ENCODE results near the gene ZNF385D.
"Not testable (repeated sequence)": the region's sequence is repeated elsewhere in the genome, so short reads cannot be mapped to it uniquely, and the experiment has no call there.

The ZNF385D gene

GRCh38 chr3:21524133-21524532, 226.9 kb downstream of the ZNF385D start:
- in situ Hi-C loops (cut with MboI; ENCODE audit: low sequenced_read_pairs) = no loop called here

- in situ Hi-C loops (cut with MboI; ENCODE audit: low sequenced_read_pairs) = no loop called here
These were observed 230.7 kb downstream of the ZNF385D start for GRCh38 chr3:21520106-21520963.

GRCh38 chr3:21517184-21517583, 233.8 kb downstream of the ZNF385D start:
- in situ Hi-C loops (cut with MboI; ENCODE audit: low sequenced_read_pairs) = no loop called here

- in situ Hi-C loops (cut with MboI; ENCODE audit: low sequenced_read_pairs) = no loop called here
These were observed 235.6 kb downstream of the ZNF385D start for GRCh38 chr3:21515417-21515816.

DNA sequence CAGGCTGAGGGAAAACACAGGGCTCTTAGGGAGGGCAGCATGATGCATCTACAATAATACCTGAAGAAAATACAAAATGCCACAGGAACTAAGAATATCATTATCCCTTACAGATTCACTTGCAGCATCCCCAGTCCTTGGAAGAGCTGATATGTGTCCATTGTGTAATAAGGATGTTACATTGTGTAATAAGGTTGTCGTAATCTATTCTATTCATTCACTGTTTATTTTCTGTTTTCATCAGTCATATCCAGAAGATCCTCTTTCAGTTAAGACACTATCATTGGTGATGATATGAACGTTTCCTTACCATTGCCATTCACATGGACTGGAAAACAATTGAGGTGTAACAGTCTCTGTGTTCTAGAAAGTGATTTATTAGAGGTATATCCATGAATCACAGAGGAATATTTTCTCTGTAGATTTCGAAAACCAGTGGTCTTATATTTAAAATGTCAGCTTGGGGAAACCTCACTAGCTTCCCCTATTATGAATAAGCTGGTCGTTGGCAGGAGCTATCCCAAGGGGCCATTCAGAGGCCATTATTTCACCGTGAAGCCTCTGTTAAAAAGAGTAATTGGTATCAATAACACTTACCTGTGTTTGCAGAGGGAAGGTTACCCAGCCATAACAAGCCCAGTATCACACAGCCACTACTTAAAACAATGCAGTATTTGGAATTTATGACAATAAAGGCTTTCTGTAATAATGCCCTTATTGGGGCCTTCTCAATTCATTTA, 241.1 kb downstream of the ZNF385D start:
- in situ Hi-C loops (cut with MboI; ENCODE audit: low sequenced_read_pairs) = no loop called here

GRCh38 chr3:21508246-21508645, 242.8 kb downstream of the ZNF385D start:
- in situ Hi-C loops (cut with MboI; ENCODE audit: low sequenced_read_pairs) = no loop called here

- in situ Hi-C loops (cut with MboI; ENCODE audit: low sequenced_read_pairs) = no loop called here
These were observed 245.1 kb downstream of the ZNF385D start for GRCh38 chr3:21505711-21506460.

DNA sequence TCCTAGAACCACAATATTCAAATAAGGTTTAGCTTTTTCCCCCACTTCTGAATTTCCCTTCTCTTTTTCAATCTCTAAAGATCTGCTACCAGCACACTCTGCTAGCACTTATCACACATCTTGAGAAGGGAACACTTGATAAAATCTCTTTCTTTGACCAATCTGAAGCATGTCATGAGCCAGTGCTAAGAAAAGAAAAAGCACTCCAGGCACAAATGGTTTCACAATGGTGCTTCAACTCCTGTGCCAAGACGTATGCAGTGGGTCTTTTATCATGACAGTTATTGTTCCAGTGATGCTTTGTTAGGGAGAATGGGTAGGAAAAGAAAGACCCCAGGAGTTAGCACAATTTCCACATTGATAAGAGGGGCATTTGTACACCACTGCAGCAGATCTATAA, 248.4 kb downstream of the ZNF385D start:
- in situ Hi-C loops (cut with MboI; ENCODE audit: low sequenced_read_pairs) = no loop called here

GRCh38 chr3:21500834-21501233, 250.2 kb downstream of the ZNF385D start:
- in situ Hi-C loops (cut with MboI; ENCODE audit: low sequenced_read_pairs) = no loop called here

DNA sequence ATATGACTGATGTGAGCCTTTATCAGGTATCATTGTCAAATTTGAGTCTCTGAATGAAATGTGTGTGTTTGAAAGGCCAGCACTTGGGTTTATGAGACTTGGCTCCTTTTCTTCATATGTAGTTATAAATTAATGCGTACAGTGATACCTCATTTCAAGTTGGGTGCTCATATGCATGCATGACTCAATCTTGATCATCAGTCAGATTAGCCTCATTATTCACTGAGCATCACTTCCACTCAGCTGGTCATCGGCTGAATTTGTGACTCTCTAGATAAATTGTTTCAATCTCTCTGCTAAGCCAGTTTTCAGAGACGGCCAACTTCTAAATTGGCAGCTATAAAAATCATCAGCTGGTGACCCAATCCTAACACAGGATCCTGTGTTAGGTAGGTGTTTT, 260.3 kb downstream of the ZNF385D start:
- in situ Hi-C loops (cut with MboI; ENCODE audit: low sequenced_read_pairs) = not testable (repeated sequence)

- in situ Hi-C loops (cut with MboI; ENCODE audit: low sequenced_read_pairs) = no loop called here
These were observed 263.5 kb downstream of the ZNF385D start for GRCh38 chr3:21487520-21487919.

DNA sequence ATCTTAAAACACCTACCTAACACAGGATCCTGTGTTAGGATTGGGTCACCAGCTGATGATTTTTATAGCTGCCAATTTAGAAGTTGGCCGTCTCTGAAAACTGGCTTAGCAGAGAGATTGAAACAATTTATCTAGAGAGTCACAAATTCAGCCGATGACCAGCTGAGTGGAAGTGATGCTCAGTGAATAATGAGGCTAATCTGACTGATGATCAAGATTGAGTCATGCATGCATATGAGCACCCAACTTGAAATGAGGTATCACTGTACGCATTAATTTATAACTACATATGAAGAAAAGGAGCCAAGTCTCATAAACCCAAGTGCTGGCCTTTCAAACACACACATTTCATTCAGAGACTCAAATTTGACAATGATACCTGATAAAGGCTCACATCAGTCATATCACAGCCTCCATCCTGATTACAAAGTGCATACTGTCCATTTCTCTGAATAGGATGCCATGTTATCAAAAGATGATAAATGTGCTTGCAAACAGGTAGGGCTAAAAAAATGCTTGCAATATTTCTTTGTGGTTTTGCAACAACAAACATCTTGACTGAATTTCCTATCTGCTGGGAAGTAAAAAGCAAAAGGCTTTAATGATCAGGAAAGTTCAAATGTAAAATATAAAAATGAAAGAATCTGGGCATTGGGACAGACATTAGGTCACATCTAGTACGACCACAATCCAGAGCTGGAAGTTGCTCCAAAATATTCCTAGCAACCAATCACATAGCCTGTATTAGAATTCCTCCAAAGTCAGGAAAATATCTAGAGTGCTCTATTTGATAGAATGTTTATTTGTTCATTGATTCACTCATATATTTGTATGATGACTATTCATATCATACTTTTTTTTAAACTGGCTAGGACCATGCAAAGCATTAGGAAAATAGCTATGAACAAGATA, 264.7 kb downstream of the ZNF385D start:
- in situ Hi-C loops (cut with MboI; ENCODE audit: low sequenced_read_pairs) = not testable (repeated sequence)

GRCh38 chr3:21484828-21485144, 266.2 kb downstream of the ZNF385D start:
- in situ Hi-C loops (cut with MboI; ENCODE audit: low sequenced_read_pairs) = no loop called here

- in situ Hi-C loops (cut with MboI; ENCODE audit: low sequenced_read_pairs) = no loop called here
These were observed 266.8 kb downstream of the ZNF385D start for GRCh38 chr3:21484057-21484827.

GRCh38 chr3:21481991-21482390, 269.0 kb downstream of the ZNF385D start:
- in situ Hi-C loops (cut with MboI; ENCODE audit: low sequenced_read_pairs) = no loop called here

DNA sequence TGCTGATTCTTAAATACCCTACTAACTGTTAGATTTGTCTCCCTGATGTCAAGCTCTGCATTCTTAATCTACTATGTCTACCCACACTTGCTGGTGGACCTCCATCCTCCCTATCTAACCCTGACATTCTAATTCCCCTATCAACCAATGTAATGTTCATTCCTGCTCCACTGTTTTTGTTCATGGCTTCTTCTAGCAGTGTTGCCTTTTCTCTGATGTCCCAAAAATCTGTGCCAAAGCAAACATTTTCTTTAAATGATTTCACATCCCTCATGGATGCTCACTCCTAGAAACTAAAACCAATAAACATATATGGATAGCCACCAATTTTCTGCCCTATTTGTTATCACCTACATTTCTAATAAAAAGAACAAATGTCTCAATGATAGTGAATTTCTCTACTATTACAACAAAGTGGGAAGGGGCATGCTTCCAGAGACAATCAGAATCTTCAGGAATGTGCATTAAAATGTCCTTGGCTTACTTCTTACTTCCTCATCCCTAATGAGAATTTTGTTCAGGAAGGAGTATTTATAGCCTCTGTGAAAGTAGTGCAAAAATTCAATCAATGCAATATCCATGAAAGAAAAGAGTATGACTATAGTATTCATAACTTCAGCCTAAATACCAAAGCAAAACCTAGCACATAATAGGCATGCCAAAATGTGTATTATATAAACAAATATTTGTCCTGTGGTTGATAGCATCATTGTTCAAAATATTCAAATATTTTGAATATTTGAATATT, 273.3 kb downstream of the ZNF385D start:
- in situ Hi-C loops (cut with MboI; ENCODE audit: low sequenced_read_pairs) = no loop called here

DNA sequence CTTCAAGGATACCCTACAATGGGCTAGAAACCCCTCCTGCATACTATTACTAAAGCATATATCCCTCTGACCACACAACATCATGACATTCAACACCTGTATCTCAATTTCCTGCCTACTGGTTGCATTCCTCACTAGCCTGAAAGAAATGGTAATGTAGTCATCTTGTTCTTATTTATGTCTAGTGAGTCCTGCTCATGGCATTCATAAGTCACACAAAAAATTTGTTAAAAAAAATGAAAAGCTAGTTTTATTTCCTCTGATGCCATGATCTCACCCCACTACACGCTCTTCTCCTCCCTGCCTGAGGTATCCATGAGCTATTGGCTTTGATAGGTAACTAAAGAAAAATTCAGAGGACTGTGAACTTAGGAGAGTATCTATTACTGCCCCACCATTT, 284.5 kb downstream of the ZNF385D start:
- in situ Hi-C loops (cut with MboI; ENCODE audit: low sequenced_read_pairs) = no loop called here

DNA sequence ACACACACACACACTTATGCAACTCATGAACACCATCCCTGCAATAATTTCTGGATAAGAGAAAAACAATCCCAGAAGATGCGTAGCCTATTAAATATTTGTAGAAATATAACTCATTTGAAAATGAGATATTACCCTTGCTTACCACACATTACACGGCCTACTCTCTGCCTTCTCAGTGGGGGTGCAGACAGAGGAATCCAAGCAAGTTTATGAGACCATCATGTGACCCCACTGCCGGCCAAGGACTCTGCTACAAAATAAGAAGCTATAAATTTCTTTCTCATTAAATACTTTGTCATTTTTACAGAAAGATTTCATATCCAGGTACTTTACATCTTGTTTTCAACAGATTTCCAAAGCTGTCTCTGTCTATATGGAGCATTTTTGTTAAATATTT, 286.3 kb downstream of the ZNF385D start:
- in situ Hi-C loops (cut with MboI; ENCODE audit: low sequenced_read_pairs) = no loop called here

DNA sequence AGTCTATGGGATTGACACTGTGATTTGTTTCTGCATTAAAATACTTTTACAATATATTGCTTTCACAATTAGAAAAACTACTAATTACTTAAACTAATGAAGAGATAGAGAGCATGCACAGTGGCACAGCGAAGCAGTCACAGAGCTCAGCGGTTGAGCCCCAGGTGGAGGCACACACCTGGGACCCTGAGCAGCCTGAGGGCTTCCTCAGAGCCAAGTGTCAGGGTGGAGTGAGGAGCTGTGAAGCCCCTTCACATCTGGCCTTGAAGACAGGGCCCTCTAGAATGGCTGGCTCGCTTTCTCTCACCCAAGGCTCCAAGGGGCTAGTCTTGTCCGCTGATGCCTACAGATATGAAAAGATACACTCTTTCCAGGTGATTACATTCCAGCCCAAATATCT, 287.7 kb downstream of the ZNF385D start:
- in situ Hi-C loops (cut with MboI; ENCODE audit: low sequenced_read_pairs) = no loop called here

Data from HL-60/S4 (cell line).